Measurements from ENCODE around the gene MARCHF10.

Gene MARCHF10

GRCh38 chr17:62720126-62720850, 87.8 kb downstream of the MARCHF10 start:
- no peak for FAIRE-seq
- DNase-seq (ENCODE audit: insufficient read length, low spot score): no peak

GRCh38 chr17:62719586-62719985, 88.5 kb downstream of the MARCHF10 start:
- no peak for DNase-seq (ENCODE audit: insufficient read length, low spot score)
- no peak for FAIRE-seq

DNA sequence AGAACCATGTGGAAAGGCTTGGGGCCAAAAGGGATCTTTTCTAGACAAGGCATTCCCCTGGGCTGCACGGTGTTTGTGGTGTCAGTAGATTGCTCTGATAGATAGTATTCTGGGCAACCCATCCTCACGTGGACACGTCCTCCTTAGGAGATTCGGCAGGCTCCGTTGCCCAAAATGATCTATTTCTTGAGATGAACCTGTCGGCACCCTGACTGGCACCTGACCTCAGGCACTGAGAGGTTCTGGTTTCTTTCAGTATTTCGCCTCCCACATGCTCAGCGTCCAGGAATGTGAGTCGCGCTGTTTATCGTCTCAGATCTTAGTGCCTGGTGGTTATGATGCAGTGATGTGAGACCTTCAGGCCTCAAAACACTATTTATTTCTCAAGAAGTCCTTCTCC, 89.7 kb downstream of the MARCHF10 start:
- DNase-seq (ENCODE audit: insufficient read length, low spot score): peak; percentile 86
- peak; percentile 81 for FAIRE-seq

GRCh38 chr17:62717889-62718288, 90.2 kb downstream of the MARCHF10 start:
- no peak for DNase-seq (ENCODE audit: insufficient read length, low spot score)
- no peak for FAIRE-seq

GRCh38 chr17:62717589-62717855, 90.6 kb downstream of the MARCHF10 start:
- DNase-seq (ENCODE audit: insufficient read length, low spot score) (no peak), FAIRE-seq (no peak)

DNA sequence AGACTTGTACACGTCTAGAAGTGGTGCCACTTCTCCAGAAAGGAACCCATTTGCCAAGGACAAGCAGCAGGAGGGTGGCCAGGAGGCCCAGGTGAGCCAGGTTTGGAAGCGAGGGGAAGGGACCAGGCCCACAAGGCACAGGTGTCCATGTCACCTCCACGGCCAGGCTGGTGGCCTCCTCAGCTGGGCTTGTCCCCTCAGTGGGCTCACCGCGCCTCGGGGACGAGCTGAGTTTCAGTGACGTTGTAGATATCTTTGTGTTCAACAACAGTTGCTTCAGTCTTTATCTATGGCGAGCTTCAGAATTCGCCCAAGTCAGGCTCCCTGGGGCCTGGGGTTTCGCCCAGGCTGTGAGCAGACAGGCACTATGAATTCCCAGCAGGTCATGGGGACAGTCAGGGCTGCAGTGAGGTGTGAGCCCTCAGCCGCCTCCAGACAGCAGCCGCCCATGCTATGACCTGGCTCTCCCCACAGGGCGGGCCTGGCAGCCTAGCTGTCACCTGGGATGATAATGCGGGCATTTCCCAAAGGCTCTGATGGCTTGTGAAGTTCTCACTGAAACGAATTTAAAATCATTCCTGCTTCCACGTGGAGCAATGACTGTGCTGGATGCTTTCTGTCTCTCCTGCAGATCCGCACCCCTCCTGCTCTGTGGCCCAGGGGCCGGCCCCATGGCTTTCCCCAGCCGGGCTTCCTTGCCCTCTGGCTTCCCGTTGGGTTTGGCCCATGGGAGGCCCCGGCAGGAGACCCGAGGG, 91.1 kb downstream of the MARCHF10 start:
- FAIRE-seq (no peak), DNase-seq (ENCODE audit: insufficient read length, low spot score) (no peak)

GRCh38 chr17:62715882-62716390, 92.2 kb downstream of the MARCHF10 start:
- FAIRE-seq (no peak), DNase-seq (ENCODE audit: insufficient read length, low spot score) (no peak)

GRCh38 chr17:62714016-62714777, 93.9 kb downstream of the MARCHF10 start:
- peak; percentile 64 for FAIRE-seq
- no peak for DNase-seq (ENCODE audit: insufficient read length, low spot score)

DNA sequence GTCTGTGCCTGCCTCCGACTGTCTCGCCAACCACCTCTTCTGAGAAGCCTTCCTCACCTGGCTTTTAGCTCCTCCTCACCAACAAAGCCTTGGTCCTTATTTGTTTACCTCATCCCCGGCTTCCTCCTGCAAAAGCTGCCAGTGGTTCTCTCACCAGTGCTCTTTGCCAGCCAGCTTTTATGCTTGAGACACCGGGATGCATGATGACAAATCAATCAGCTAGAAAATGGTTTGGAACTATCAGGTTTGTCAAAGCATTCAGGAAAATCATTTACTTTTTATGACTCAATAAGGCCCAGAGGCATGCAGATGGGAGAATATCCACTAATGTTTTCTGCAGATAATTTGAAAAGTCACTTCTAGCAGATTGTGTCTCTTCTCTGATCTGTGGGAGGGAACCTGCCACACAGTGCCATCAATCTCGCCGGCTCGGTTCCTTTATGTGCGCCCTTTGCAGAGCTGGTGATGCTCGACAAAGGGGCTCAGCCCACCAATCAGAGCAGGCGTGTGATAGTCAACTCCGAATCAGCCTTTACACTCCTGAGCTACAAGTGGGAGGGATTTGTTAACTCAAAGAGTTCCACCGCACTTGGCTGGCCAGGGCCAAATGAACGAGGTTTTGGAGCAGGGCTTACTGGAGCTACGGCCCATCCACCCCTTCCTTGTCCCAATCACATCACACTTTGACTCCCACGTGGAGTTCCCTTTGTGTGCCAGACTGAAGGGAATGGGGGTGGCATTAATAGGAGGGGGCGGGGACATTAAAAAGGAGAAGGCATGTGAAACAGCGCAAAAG, 94.8 kb downstream of the MARCHF10 start:
- DNase-seq (ENCODE audit: insufficient read length, low spot score) (no peak), FAIRE-seq (peak; percentile 69)

DNA sequence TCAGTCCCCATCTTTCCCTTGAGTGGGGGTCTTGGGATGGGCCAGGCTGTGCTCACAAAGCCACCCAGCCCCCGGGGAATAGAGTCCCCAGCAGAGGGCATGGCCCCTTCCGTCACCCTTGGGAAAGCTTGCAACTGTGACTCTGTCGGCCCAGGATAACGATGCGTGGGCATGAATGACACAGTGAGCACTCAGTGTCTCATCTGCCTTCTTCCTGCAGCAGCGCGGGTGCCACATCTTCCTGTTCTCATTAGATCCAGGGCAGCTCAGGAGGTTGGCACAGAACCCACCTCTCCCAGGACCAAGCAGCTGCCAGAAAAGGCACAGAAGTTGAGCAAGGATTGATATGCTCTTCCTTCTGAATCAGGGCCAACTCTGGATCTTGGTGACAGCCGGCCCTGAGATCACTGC, 95.9 kb downstream of the MARCHF10 start:
- FAIRE-seq: peak; percentile 77
- no peak for DNase-seq (ENCODE audit: insufficient read length, low spot score)

DNA sequence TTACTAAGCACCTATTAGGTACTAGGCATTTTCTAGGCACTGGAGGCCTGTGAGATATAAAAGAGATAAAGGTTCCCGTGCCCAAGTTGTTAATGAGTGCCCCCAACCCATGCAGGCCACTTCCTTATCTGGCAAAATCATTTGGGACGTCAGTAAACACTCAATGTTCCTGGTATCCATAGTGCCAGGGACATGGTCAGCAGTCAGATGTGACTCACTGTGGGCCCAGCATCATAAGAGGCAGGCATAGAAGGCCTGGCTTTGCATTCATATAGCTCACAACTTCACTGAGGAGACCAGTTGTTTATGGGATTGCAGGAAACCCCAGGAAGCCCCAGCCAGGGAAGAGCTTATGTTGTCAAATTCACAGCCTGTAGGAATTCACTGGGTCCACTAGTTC, 99.5 kb downstream of the MARCHF10 start:
- FAIRE-seq: peak; percentile 51
- DNase-seq (ENCODE audit: insufficient read length, low spot score): no peak

- DNase-seq (ENCODE audit: insufficient read length, low spot score) (no peak), FAIRE-seq (peak; percentile 76)
Observed at GRCh38 chr17:62707425-62707739, 100.7 kb downstream of the MARCHF10 start.

GRCh38 chr17:62706598-62707424, 101.3 kb downstream of the MARCHF10 start:
- DNase-seq (ENCODE audit: insufficient read length, low spot score): no peak
- FAIRE-seq: no peak

- no peak for FAIRE-seq
Observed at GRCh38 chr17:62705778-62706597, 102.1 kb downstream of the MARCHF10 start.

GRCh38 chr17:62705156-62705777, 102.8 kb downstream of the MARCHF10 start:
- FAIRE-seq: peak; percentile 86
- DNase-seq (ENCODE audit: insufficient read length, low spot score): no peak

More at GRCh38 chr17:62705778-62706597, 102.1 kb downstream of the MARCHF10 start:
- no peak for DNase-seq (ENCODE audit: insufficient read length, low spot score)

- FAIRE-seq: no peak
- peak; percentile 63 for DNase-seq (ENCODE audit: insufficient read length, low spot score)
Observed at GRCh38 chr17:62704381-62704971, 103.6 kb downstream of the MARCHF10 start.

- peak; percentile 90 for DNase-seq (ENCODE audit: insufficient read length, low spot score)
- peak; percentile 4 for FAIRE-seq
Observed at GRCh38 chr17:62703776-62704380, 104.2 kb downstream of the MARCHF10 start.
